Gastroesophageal sphincter (tissue), 3 donors: ENCODE results near the gene STUM.

Experiments
- CTCF ChIP-seq, 4 experiments: fragments of 200-600 bp in 2 of 4; fragments of 450-650 bp in 2 of 4; sonication (generic) in 1 of 4; IDR thresholded peaks; one replicate each; pipeline ENCODE4 v1.5.1; 2017 to 2019; ENCODE audit warnings: antibody characterized with exemption in 4 of 4, mild to moderate bottlenecking in 2 of 4, moderate library complexity in 2 of 4
- POLR2A ChIP-seq, 2 donors: fragments of 450-650 bp; IDR thresholded peaks; one replicate each; pipeline ENCODE4 v1.6.1; 2017; ENCODE audit warnings: antibody characterized with exemption in 2 of 2, mild to moderate bottlenecking in 2 of 2, moderate library complexity in 1 of 2

GRCh38 chr1:226518375-226518774 lies 30.2 kb upstream of the STUM start:
- TF ChIP-seq CTCF (IDR thresholded peaks at IDR 0.05), result no peak
- no peak for TF ChIP-seq POLR2A (IDR thresholded peaks at IDR 0.05)
